Lower lobe of right lung (tissue), 2 donors: ENCODE data around the gene NECAP2. TPM values are rescaled to one million over a fixed set of nuclear protein-coding genes. Genes with fewer than 3 reads are reported as not detected.

Source experiments
- ATAC-seq, 2 donors: fragments of 200-7000 bp; cut with Tn5 transposase; one replicate each; pipeline ENCODE4 v1.9.1; 2020 to 2022; ENCODE audit warnings: mild to moderate bottlenecking in 2 of 2, moderate library complexity in 2 of 2
- DNase-seq: peaks from one replicate; pipeline ENCODE4 v3.0.0-alpha.2; 2020
- H3K27ac ChIP-seq: fragments of 200-600 bp; one replicate; pipeline ENCODE4 v1.8.0; 2022
- H3K27me3 ChIP-seq: fragments of 200-600 bp; one replicate; pipeline ENCODE4 v1.8.0; 2022; ENCODE audit warnings: low read depth
- H3K36me3 ChIP-seq: fragments of 200-600 bp; one replicate; pipeline ENCODE4 v1.8.0; 2022; ENCODE audit warnings: mild to moderate bottlenecking
- H3K4me1 ChIP-seq: fragments of 200-600 bp; one replicate; pipeline ENCODE4 v1.8.0; 2022
- H3K4me3 ChIP-seq: fragments of 200-600 bp; one replicate; pipeline ENCODE4 v1.8.0; 2022; ENCODE audit warnings: mild to moderate bottlenecking
- H3K9me3 ChIP-seq: fragments of 200-600 bp; one replicate; pipeline ENCODE4 v1.8.0; 2022
- CTCF ChIP-seq: fragments of 200-600 bp; IDR thresholded peaks from one replicate; pipeline ENCODE4 v1.8.0; 2022; ENCODE audit warnings: antibody characterized with exemption, mild to moderate bottlenecking
- intact Hi-C: fragments of 100-400 bp; cut with DNase I; formaldehyde crosslinking; loops from one replicate; pipeline ENCODE4 v1.11.0; 2022
- total RNA-seq: library from RNA; stranded (reverse); fragmentation: NEBNext Ultra II Directional; extraction: Animal tissue kit (Norgen Biotek cat#: 25700); gene quantifications from one replicate; pipeline ENCODE4 v1.2.1, GENCODE V29; 2021
- donor health status: DM: no; HTN: yes; CAD: no; lungs with severe emphysema.

Gene NECAP2
- total RNA-seq, 1 donor from 2014 or later: 97.7 TPM

GRCh38 chr1:16438924-16439323, 1.6 kb upstream of the NECAP2 start:
- TF ChIP-seq CTCF: no peak
- Histone ChIP-seq H3K4me3 (no peak overlapping the region), H3K27ac (no peak overlapping the region), H3K36me3 (peaks cover 16% of the 10 kb centered on the region), H3K9me3 (no peaks in the 10 kb centered on the region), H3K27me3 (no peaks in the 10 kb centered on the region), H3K4me1 (peaks cover 34% of the 10 kb centered on the region)
- ATAC-seq (no peak), DNase-seq (no peak)
- intact Hi-C loops: no loop called here

GRCh38 chr1:16440131-16440469, 424 bp upstream of the NECAP2 start:
- Histone ChIP-seq H3K27me3 (no peaks in the 10 kb centered on the region), H3K4me3 (peak overlapping the region; percentile 100), H3K36me3 (peaks cover 27% of the 10 kb centered on the region), H3K4me1 (peaks cover 45% of the 10 kb centered on the region), H3K27ac (peak overlapping the region; percentile 89), H3K9me3 (no peaks in the 10 kb centered on the region)
- no peak for TF ChIP-seq CTCF
- ATAC-seq (peak in 1 of 2 donors; percentile 9), DNase-seq (no peak)
- intact Hi-C loops: no loop called here

GRCh38 chr1:16441282-16441665, 750 bp downstream of the NECAP2 start:
- ATAC-seq (peak in 1 of 2 donors; percentile 27), DNase-seq (no peak)
- Histone ChIP-seq H3K4me1 (peaks cover 46% of the 10 kb centered on the region), H3K36me3 (peaks cover 39% of the 10 kb centered on the region), H3K4me3 (peak overlapping the region; percentile 100), H3K9me3 (no peaks in the 10 kb centered on the region), H3K27me3 (no peaks in the 10 kb centered on the region), H3K27ac (peak overlapping the region; percentile 89)
- TF ChIP-seq CTCF: no peak
- intact Hi-C loops: no loop called here

- Histone ChIP-seq H3K27me3 (no peaks in the 10 kb centered on the region), H3K36me3 (peaks cover 49% of the 10 kb centered on the region), H3K9me3 (no peaks in the 10 kb centered on the region), H3K27ac (peak overlapping the region; percentile 41), H3K4me1 (peaks cover 46% of the 10 kb centered on the region), H3K4me3 (peak overlapping the region; percentile 100)
- TF ChIP-seq CTCF: no peak
- DNase-seq (no peak), ATAC-seq (no peak)
- intact Hi-C loops: no loop called here
These were observed 1.7 kb downstream of the NECAP2 start for GRCh38 chr1:16442265-16442664.

GRCh38 chr1:16442941-16443340, 2.4 kb downstream of the NECAP2 start:
- TF ChIP-seq CTCF: no peak
- no peak for ATAC-seq
- Histone ChIP-seq H3K9me3 (no peaks in the 10 kb centered on the region), H3K27me3 (no peaks in the 10 kb centered on the region), H3K4me1 (peaks cover 46% of the 10 kb centered on the region), H3K4me3 (no peak overlapping the region), H3K36me3 (peaks cover 55% of the 10 kb centered on the region), H3K27ac (peak overlapping the region; percentile 41)
- no peak for DNase-seq
- intact Hi-C loops: no loop called here
